Iris pigment epithelial cell (primary cell): ENCODE measurements around the gene SMIM45.

Experiments used
- DNase-seq: peaks from one replicate; pipeline ENCODE4 v3.0.0-alpha.2; 2011; ENCODE audit warnings: low read depth

Gene SMIM45

DNA sequence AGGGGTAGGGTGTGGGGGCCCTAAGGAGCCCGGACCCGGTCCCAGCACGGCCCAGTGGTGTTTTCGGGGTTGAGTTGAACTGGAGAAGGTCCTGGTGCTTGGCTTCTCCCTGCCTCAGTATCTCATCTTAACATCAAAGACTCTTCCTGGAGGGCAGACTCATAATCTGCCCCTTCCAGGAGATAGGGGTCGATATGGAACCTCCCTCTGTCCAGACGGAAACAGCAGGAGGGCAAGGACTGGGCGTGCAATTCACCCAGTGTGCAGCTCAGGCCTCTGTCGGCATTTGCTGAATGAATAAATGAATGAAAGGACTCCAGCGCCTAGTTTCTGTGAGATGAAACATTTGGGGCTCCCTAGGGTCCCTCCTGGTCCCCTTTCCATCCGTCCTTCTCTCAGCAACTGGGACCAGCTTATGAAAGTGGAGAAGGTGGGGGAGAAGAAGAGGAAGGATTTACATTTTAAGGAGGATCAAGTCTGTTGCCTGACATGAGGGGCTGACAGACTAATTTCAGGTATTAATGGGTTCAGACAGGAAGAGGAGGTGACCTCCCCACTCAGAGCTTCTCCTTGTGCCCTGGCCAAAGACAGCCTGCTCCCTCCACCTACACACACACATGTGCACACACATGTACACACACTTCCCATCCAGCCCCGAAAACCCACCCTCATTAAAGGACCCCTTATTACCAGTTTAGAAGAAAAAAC is 36.0 kb upstream of the SMIM45 start:
- no peak for DNase-seq

DNA sequence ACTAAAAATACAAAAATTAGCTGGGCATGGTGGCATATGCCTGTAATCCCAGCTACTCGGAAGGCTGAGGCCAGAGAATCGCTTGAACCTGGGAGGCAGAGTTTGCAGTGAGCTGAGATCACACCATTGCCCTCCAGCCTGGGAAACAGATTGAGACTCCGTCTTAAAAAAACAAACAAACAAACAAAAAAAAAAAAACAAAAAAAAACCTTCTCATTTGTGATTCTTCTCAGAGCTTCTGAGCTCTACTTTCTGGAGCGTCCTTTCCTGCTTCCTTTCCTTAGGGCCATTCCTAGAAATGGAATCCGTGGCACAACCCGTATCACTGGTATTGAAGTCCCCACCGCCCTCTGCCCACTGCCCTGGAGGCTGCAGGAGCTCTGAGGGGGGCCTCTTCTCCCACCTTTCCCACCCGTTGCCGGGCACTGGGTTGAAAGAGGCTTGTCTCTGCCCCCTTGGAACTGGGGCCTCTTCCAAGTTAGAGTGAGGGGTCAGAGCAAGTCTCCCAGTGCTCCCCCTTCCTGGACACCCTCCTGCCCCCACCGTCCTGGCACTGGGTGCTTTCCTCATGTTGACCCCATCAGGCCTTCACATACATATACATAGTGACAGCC is 35.1 kb upstream of the SMIM45 start:
- no peak for DNase-seq

DNA sequence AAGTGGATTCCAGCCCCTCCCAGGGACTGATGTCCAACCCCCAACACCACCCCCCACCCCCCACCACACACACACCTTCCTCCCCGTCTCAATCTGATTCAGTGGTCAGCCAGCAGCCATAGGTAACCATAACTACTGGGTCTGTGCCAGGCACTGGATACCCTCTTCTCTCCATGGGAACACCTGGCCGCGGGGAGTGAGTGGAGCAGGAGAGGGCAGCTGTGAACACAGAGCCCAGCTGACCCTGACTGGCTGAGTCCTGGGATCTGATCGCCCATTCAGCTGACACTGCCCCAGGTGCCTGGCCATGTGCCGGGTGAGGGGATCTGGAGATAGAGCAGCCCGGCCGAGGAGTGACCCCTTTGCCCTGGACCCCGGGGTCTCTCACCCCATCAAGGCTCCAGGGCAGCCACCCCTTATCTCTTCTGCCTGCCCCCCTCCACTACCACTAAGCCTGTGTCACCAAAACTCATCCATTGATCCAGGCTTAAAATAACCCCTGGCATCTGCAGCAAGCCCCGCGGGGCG is 34.5 kb upstream of the SMIM45 start:
- DNase-seq: no peak

DNA sequence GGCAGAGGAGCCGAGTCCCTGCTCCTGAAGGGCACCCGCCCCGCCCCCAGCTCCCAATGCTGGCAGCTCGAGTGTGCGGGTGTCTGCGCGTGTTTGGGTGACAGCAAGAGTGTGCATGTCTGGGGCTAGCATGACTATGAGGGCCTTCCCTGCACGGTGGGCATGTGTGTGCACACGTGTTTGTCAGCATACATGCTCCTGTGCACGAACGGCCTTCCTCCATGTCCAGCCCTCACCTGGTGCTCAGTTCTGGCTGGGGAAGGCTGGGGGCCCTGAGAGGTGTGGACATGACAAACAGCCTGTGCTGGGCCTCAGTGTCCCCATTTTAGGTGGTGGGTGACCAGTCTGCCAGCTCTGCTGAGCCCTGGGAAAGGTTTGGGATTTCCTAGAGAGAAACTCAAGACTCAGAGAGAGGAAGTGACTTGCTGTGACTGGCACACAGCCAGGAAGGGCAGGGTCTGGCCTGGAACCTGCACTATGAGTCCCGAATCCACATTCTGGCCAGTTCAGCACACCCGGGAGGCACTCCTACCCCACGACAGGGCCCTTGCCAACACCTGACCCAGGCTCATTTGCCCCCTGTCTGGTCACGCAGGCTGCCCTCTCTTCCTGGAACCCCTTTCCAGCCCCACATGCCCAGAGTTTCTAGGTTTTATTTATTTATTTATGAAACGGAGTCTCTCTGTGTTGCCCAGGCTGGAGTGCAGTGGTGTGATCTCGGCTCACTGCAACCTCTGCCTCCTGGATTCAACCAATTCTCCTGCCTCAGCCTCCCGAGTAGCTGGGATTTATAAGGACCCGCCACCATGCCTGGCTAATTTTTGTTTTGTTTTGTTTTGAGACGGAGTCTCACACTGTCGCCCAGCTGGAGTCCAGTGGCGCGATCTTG is 33.8 kb upstream of the SMIM45 start:
- peak; percentile 36 for DNase-seq

DNA sequence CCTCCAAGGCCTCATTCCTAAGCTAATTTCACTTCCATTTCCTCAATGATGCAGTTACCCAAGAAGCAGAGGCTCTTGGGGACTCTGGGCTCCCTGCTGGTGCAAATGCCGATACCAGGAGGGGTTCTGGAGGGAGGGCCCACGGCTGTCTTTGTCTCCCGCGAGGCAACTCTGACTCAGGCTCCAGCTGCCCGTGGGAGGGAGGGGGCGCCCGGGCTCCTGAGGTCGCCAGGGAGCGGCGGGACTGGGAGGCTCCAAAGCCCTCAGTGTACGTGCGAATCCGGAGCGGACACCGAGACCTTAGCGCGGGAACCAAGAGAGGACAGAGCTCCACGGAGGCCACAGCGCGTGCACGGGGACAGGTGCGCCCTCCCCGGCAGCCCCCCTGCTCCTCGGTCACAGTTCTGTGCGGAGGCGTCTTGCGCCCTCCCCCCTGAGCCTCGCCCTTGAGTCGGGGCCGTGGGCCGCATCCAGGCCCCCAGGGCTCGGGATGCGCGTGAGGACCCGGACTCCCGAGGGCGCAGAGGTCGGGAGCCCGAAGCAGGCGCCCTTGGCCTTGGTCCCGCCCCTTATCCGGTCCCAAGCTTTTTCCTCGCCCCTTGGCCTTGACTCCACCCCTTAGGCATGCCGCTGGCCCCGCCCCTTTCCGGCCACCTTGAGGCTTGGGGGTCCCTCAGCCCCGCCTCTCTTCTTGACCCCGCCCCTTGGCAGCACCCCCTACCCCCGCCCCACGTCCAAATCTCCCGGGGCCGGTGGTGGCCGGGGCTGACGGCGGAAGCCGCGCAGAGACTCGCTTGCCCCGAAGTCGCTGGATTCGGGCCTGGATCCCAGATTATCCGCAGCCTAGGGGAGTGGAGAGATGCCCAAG is 32.4 kb upstream of the SMIM45 start:
- no peak for DNase-seq

DNA sequence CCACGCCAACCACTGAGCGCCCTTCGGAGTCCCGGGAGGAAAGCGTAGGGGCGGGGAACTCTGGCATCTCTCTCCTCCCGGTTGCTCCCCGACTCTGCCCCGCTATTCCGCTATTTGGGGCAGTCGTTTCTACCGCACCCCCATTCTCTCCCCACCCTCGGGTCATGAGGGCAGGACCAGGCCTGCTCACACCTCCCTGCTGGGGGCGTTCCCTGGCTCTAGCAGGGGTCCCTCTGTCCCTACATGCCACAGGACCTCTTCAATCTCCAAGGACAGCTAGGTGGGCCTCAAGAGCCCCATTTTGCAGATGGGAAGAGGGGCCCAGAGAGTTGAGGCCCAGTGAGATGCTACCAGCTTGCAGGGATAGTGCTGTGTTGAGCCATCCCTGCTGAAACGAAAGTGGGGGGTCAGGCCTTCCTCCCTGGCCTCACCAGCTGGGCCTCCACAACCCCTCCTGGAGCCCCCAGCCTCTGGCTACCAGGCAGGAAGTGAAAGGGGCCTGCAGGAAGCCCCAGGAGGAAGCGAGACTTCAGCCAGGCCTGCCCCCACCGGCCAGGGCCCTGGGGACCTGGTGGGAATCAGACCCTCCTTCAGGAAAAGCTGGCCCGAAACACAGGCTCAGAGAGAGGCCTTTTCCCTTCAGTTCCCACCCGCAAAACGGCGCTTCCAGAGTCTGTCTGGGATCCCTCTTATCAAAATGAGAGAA is 31.5 kb upstream of the SMIM45 start:
- no peak for DNase-seq

DNA sequence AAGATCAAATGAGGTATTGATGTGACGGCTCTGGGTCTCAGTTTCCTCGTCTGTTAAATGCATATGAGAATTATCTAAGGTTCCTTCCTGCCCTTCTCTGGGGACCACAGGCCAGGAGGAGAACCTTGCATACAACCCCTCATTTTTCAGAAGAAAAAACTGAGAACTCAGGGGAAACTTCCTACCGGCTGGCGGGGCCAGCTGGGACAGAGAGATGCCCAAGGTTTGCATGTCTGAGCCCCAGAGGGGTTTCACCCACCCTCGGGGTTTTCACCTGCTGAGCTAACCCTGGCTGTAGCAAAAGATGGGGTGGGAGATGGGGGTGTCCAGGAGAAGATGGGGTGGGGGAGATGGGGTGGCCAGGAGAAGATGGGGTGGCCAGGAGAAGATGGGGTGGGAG is 29.6 kb upstream of the SMIM45 start:
- DNase-seq: no peak

DNA sequence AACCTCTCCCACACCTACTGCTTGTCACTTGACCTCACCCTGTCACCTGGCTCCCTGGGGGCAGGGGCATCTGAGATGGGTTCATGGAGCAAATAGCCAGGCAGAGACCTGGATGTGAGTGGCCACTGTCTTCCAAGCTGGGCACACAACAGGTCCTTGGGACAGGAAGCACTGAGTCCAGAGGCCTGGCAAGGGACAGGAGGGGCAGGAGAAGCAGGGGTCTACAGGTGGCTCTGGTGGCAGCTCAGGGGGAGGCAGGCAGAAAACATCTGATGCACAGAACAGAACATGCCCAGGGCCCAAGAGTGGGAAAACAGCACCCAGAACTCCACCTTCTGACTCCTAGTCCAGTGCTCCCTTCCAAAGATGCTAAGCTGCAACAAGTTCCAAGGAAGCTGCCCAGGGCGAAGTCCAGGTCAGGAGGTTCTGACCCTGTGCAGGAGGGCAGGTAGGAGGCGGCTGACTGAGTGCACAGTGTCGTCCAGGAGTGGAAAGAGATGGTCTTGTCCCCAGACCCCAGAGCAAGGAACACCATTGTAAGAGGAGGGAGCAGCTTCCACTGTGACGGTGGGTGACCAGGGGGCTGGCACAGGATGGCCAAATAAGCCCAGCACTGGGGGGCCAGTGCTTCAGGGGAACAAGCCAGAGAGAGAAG is 28.9 kb upstream of the SMIM45 start:
- DNase-seq: no peak

DNA sequence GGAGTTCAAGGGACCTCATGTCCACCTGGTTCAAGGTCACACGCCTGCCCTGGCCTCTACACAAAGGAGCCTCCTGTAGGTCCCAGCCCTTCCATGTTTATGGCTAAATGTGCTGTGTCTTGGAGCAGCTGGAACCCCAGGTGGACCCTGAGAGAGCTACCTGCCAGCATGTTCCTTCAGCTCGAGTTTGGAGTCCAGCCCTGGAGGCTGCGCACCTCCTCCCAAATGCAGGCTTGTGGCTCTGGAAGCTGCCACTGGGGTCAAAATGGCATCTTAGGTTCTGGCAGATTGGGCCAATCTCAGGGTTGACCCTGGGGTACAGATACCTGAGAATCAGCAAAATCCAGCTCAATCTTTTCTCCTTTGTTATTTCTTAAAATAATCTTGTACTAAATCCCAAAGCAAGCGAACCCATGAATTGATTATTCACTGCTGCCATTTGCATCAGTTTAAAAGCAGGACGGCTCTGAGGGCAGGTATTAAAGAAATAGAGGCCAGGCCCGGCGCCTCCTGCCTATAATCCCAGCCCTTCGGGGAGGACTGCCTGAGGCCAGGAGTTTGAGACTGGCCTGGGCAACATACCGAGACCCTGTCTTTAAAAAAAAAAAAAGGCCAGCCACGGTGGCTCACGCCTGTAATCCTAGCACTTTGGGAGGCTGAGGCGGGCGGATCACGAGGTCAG is 28.2 kb upstream of the SMIM45 start:
- DNase-seq: no peak

DNA sequence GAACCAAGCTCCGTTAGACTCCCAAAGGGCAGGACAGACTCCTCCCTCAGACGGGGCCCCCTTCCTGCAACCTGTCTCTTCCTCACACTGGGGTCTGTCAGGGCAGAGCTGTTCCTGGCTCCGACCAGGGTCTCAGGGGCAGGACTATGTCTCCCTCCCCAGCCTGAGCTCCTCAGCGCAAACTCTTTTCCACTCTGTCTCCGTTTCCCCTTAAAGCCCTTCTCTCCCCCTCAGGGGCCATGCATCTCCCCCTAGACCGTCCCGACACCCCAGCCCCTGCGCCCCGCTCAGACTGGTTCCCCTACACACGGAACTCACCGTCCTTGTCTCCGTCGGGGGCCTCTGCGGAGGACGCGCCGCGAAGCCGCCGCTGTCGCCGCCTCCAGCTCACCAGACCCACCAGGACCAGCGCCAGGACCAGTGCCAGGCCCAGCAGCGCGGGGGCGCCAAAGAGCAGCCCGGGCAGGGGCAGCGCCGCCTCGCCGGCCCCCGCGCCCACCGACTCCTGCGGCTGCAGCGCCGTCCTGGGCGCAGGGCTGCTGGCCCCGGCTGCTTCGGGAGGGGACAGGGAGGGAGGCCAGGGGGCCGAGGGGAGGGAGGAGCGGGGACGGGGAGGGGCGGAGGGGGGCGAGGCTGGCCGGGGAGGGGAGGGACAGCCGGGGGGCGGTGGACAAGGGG is 26.0 kb upstream of the SMIM45 start:
- DNase-seq: peak; percentile 29

DNA sequence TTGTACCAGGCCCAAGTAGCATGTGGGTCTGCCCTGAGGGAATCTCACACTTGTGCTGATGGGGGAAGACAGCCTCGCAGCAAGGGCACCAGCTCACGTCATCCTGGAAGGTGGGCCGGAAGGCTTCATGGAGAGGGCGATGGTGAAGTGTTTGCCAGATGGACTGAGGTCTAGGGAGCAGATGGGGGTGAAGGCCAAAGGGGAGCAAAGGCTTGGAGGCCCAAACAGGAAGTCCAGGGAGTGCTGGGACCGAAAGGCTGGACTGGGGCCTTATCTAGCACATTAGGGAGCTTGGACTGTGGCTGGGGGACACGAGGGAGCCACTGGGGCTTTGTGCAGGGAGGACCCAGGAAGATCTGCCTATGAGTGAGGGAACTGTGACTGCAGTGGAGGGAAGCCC is 24.1 kb upstream of the SMIM45 start:
- no peak for DNase-seq

DNA sequence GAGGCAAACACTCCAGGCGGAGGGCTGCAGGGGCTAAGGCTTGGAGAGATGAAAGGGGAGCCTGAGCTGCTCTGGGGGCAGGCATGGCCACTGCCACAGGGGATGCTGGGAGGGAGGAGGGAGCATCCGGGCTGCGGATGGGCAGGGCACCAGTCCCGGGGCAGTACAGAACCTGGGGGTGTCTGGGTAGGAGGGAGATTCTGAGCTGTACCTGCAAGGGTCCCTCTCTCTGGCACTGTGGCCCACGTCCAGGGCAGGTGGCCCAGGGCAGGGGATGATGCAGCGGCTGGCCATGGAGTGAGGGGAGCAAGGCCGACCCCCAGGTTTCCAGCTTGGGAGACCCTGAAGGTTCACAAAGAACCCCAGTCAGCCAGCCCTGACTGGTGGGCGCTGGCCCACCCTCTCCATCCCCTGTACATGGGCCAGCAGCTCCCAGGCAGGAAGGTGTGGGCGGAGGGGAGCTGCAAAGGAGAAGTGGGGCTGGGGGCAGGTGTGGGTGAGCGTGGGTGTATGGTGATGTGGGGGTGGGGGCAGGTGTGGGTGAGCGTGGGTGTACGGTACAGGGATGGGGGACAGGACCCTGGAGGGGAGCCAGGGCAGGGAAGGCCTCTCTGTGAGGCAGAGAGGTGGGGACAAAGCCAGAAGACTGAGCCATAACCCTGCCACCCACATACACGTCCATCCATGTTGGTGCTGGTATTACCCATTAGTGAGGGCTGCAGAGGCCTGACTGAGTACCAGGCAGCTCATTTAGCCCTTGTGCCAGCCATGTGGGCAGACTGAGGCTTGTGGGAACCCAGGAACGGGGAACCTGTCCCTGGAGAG is 23.1 kb upstream of the SMIM45 start:
- no peak for DNase-seq

DNA sequence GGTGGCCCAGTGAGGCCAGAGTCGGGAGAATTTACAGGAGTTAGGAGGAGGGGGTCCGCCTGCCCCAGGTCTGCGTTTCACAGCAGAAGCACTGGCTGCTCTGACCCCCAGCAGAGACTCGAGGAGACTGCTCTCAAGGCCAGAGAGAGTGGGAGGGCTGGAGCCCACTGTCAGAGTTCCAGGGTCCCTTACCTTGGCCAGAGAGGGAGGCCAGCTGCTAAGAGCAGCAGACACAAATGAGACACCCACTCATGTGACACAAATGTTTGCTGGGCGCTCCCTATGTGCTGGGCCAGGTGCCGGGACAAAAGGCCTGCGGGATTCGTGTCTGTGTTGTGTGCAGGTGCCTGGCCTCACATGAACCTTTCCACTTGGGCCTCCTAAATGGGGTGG is 22.5 kb upstream of the SMIM45 start:
- DNase-seq: no peak

DNA sequence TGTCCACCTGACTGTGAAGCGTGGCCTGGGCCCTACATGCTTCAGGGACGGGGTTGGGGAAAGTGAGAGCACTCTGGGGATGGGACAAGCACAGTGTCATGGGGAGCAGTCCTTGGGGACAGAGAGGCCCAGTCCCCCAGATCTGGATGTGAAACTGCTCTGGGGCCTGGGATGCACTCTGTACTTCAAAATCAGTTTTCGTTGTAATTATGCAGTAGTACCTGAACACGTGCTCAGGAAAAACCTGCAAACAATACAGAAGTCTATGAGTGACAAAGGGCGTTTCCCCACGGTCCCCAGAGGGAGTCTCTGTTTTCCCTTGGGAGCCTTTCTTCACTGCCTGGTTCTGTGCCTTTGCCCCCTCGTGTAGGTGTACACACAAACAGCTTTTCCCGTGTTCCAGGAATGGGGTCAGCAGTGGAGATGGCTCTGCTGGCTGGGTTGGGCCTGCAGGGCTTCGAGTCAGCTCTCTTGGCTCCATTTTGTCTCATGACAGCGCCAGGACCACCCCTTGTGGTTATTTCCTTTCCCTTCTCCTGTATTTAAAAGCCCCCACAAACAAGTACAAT is 20.2 kb upstream of the SMIM45 start:
- DNase-seq: no peak

DNA sequence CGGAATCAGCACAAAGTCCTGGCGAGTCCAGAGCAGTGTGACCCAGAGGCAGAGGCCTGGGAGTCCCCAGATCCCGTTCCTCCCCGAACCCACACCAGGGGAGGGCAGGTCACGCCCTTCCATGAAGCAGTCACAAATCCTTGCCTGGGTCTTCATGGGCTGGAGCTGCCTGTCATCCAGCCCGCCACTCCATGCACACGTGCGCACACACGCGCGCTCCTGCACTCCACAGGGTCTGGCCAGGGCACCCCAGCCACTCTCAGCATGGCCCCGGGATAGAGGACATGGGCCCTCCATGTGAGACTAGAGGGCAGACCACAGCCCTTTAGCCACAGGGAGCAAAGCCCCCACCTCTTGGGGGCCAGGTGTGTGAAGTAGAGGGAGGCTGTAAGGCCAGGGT is 19.6 kb upstream of the SMIM45 start:
- no peak for DNase-seq

DNA sequence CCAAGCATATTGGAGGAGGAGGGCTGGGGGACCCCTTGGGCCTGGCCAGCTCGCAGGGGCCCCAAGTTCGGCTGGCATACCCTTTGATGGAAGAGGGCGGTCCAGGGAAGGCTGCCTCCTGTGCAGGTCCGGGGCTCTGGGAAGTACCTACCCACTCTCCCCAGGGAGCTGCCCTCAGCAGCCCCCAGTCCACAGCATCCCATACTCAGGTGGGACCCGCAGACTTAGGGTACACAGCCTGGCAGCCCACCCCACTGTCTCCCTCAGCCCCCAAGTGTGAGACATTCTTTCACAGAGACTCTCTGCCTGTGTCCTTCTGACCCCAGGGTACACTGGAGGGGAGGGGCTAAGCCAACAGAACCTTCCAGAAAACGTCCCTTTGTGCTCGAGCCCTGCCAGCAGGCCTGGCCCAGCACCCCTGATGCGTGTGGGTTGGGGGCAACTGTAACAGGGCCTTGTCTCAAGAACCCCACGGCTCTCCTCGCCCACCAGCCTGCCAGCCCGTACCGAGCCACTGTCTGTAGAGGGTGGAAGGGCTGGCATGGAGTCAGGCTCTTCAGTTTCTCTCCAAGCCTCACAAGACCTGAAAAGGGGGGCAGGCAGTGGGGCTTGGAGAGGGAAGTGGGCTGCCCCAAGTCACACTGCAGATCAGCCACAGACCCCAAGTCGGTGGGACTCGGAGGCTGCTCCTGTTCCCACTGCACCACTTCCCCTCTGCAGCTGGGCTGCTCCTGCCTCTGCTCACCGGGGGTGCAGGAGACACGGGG is 18.4 kb upstream of the SMIM45 start:
- no peak for DNase-seq

DNA sequence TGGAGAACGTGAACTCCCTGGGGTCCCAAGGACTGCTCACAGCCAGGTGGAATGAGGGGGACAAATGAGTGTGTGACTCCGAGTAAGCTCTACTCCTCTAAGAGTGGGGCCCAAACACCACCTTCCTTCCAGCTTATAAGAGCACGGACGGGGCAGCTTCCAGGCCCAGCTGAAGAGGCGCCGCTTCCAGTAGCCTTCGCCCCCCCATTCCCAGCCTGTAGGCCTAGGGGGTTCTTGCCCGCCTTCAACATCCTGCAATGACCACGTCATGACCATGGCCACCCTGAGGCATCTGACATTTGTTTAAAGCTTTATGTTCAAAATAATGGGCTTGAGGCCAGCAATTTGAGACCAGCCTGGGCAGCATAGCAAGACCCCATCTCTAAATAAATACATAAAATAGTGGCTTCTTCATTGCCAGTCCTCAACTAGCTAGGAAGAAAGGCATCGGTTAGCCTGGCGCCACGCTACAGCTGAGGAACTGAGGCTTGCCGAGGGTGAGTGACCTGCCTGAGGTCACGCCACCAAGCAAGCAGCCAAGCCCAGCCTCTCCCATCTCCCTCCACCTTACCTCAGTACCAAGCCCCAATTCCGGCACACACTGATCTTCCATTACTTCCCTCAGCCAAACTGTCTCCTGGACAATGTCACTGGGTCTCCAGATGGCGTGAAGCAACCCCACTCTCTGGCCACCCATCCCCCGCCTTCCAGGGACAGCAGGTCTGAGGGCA is 17.5 kb upstream of the SMIM45 start:
- no peak for DNase-seq
